Measurements from ENCODE around the gene PGK1.
"Not testable (repeated sequence)": the region's sequence is repeated elsewhere in the genome, so short reads cannot be mapped to it uniquely, and the experiment has no call there.

Gene PGK1

DNA sequence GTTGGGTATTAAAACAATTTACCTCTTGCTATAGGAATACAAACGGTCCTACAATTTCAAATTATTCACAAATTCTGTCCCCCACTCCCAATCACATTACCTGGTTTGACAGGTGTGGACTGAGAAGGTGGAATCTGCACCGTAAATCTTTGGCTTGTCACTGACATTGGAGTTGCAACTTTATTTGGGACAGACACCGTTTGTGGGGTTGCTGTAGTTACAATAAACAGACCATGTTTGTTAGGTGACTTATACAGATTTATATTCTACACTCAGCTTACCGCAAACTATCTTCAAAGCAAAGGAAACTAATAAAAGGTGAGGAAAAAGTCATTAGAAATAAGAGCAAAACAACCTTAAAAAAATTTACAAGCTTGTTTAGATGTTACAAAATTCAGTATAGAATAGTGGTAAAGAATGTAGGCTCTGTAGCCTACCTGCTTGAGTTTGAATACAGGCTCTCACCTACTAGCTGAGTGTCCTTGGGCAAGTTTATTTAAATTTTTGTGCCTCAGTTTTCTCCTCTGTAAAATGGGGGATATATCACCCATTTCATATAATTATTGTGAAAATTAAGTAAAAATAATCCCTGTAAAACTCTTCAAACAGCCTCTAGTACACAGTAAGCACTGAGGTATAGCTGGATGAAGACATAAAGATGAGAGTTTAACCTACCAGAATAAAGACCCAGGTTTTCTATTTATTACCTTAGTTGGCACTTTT is 29.4 kb downstream of the PGK1 start:
- TF ChIP-seq CTCF (IDR thresholded peaks at IDR 0.05; ENCODE audit: low read depth, low read length), result no peak
- peaks cover 7% of the 10 kb centered on the region; the same call in 1 of the 2 replicates for H3K36me3 ChIP-seq
- no peaks in the 10 kb centered on the region for H3K9me3 ChIP-seq
- no peak overlapping the region for H3K4me3 ChIP-seq (ENCODE audit: low read depth, low read length)
- no peaks in the 10 kb centered on the region for H3K27me3 ChIP-seq
- DNase-seq, result no peak
- no peaks in the 10 kb centered on the region for H3K4me1 ChIP-seq

GRCh38 chrX:78139160-78140123 is 35.4 kb downstream of the PGK1 start, which contains the start of gene TAF9B:
Gene TAF9B, minus strand, starts transcription at chrX:78139650. Its CDS starts 39 bp downstream, at chrX:78139611.
- H3K4me3 ChIP-seq (ENCODE audit: low read depth, low read length), result peak within 1 kb of the TSS; percentile 79
- DNase-seq, result peak; percentile 90
- no peaks in the 10 kb centered on the region for H3K4me1 ChIP-seq
- TF ChIP-seq CTCF (IDR thresholded peaks at IDR 0.05; ENCODE audit: low read depth, low read length), result no peak
- no peaks in the 10 kb centered on the region for H3K27me3 ChIP-seq
- no peaks in the 10 kb centered on the region for H3K9me3 ChIP-seq
- no peaks in the 10 kb centered on the region for H3K36me3 ChIP-seq

DNA sequence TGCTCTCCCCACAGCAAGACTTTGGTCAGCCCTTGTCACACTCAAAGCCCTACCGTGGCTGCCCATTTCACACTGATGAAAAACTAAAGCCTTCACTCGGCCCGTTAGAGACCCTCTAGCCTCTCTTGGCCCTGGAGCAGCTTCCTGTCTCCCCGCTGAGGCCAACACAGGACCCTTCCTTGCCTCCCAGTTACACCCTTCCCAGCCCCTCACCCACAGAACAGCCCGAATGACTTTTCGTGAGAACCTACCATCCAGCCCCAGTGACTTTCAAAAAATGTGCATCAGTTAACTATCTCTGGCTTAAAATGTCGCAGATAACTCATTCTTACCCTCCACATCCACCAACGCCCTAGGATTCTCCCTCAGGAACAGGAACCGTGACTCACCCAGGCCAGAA is 36.2 kb downstream of the PGK1 start:
- no peaks in the 10 kb centered on the region for H3K36me3 ChIP-seq
- no peaks in the 10 kb centered on the region for H3K9me3 ChIP-seq
- no peaks in the 10 kb centered on the region for H3K27me3 ChIP-seq
- peak overlapping the region; percentile 79 for H3K4me3 ChIP-seq (ENCODE audit: low read depth, low read length)
- no peak for TF ChIP-seq CTCF (IDR thresholded peaks at IDR 0.05; ENCODE audit: low read depth, low read length)
- H3K4me1 ChIP-seq, result no peaks in the 10 kb centered on the region
- DNase-seq, result no peak

- H3K27me3 ChIP-seq; H3K4me1 ChIP-seq; H3K36me3 ChIP-seq; DNase-seq; H3K4me3 ChIP-seq (ENCODE audit: low read depth, low read length); H3K9me3 ChIP-seq: not testable (repeated sequence)
Observed at GRCh38 chrX:78147002-78147540, 43.0 kb downstream of the PGK1 start.

DNA sequence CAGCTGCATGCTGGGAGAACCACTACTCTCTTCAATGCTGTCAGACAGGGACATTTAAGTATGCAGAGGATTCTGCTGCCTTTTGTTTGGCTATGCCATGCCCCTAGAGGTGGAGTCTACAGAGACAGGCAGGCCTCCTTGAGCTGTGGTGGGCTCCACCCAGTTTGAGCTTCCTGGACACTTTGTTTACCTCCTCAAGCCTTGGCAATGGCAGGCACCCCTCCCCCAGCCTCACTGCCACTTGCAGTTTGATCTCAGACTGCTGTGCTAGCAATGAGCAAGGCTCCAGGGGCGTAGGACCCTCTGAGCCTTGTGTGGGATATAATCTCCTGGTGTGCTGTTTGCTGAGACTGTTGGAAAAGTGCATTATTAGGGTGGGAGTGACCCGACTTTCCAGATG is 53.3 kb downstream of the PGK1 start:
- DNase-seq; H3K9me3 ChIP-seq; H3K4me3 ChIP-seq (ENCODE audit: low read depth, low read length); H3K4me1 ChIP-seq; H3K36me3 ChIP-seq; H3K27me3 ChIP-seq: not testable (repeated sequence)

- H3K4me3 ChIP-seq (ENCODE audit: low read depth, low read length); H3K36me3 ChIP-seq; H3K4me1 ChIP-seq; H3K9me3 ChIP-seq; DNase-seq; H3K27me3 ChIP-seq: not testable (repeated sequence)
Observed at GRCh38 chrX:78157846-78158245, 53.8 kb downstream of the PGK1 start.

DNA sequence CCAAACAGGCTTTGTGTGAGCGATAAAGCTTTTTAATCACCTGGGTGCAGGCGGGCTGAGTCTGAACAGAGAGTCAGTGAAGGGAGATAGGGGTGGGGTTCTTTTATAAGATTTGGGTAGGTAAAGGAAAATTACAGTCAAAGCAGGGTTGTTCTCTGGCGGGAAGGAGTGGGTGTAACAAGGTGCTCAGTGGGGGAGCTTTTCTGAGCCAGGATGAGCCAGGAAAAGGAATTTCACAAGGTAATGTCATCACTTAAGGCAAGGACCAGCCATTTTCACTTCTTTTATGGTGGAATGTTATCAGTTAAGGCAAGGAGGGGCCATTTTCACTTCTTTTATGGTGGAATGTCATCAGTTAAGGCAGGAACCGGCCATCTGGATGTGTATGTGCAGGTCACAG is 56.7 kb downstream of the PGK1 start:
- H3K9me3 ChIP-seq; H3K27me3 ChIP-seq; DNase-seq; H3K36me3 ChIP-seq; H3K4me3 ChIP-seq (ENCODE audit: low read depth, low read length); H3K4me1 ChIP-seq: not testable (repeated sequence)

DNA sequence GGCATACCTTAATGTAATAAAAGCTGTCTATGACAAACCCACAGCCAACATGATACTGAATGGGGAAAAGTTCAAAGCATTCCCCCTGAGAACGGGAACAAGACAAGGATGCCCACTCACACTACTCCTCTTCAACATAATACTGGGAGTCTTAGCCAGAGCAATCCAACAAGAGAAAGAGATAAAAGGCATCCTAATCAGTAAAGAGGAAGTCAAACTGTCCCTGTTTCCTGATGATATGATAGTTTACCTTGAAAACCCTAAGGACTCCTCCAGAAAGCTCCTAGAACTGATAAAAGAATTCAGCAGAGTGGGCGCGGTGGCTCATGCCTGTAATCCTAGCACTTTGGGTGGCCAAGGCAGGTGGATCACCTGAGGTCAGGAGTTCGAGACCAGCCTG is 59.1 kb downstream of the PGK1 start:
- not testable (repeated sequence) for H3K27me3 ChIP-seq; H3K4me1 ChIP-seq; H3K36me3 ChIP-seq; DNase-seq; H3K9me3 ChIP-seq; H3K4me3 ChIP-seq (ENCODE audit: low read depth, low read length)
